ENCODE results near the gene C1orf174.

The C1orf174 gene

DNA sequence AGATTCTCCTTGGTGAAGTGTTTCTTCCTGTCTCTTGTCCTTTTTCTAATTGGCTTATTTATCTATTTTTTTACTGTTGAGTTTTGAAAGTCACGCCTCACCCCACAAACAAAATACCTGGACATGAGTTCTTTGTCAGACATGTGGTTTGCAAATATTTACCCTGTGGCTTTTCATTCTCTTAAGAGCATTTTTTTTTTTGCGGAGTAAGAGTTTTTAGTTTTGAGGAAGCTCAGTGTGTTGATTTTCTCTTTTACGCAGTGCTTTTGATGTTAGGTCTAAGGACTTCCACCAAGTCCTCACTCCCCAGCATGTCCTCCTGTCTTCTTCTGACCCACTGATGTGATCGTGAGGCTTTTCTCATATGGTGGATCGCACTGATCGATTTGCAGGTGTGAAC is 35.2 kb downstream of the C1orf174 start:
- no peak for DNase-seq

DNA sequence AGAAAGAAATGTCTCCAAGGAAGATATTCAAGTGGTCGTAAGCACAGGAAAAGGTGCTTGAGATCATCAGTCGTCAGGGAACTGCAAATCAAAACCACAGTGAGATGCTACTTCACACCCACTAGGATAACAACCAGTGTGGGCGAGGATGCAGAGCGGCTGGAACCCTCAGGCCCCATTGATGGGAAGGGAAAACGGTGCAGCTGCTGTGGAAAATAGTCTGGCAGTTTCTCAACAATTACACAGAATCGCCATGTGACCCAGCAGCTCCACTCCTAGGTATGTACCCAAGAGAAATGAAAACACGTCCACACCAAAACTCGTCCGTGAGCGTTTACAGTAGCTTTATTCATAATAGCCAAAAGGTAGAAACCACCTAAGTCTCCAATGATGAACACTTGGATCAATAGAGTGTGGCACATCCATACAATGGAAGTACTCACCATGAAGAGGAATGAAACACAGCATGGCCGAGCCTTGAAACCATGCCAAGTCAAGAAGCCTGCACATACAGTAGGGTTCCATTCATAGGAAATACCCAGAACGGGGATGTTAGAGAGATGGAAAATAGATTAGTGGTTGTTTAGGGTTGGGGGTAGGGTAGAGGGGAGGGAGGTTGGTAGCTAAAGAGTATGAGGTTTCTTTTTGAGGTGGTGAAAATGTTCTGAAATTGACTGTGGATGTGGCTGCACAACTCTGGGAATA is 36.7 kb downstream of the C1orf174 start:
- no peak for DNase-seq

DNA sequence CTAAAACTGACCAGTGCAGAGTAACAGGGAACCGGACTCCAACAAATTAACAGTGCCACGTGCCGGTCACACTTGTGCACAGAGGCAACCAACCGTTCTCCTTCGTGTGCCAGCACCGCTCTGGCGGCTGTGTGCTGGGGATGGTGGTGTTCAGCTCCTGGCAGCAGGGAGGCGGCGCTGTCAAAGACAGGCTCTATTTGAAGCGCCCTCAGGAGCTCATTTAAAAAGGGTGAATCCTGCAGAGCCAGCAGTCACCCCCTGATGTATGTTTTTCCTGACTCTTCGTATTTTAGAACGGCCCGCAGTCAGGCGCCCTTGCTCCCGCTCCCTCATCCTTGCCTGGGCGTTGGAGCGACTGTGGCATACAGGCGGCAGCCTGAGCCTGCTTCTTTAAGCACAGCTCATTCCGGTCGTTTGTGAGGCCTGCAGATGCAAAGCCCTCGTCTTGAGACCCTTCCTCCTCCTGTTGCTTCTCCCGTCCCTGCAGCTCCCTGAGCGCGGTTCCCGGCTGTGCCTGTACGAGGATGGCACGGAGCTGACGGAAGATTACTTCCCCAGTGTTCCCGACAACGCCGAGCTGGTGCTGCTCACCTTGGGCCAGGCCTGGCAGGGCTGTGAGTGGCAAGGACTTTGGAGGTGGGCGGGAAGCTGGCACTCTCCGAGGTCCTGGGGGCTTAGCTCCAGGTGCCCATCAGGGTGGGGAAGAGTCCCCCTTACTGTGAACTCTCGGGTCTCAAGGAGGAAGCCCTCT is 41.7 kb downstream of the C1orf174 start:
- DNase-seq: no peak

DNA sequence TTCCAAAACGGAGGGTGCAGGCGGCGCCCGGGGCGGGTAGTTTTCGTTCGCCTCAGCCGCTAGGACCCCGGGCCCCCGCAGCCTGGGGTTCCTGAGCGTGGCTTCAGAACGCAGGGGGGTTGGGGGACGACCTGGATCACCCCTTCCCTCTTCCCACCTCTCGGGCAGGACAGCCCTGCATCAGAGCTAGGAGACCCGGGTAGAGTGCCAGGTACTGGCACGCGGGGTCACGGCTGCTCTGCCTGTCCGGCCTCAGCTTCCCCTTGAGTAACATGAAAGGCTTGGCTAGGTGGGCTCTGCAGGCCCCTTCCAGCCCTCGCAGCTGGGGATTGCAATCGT is 42.3 kb downstream of the C1orf174 start:
- no peak for DNase-seq

DNA sequence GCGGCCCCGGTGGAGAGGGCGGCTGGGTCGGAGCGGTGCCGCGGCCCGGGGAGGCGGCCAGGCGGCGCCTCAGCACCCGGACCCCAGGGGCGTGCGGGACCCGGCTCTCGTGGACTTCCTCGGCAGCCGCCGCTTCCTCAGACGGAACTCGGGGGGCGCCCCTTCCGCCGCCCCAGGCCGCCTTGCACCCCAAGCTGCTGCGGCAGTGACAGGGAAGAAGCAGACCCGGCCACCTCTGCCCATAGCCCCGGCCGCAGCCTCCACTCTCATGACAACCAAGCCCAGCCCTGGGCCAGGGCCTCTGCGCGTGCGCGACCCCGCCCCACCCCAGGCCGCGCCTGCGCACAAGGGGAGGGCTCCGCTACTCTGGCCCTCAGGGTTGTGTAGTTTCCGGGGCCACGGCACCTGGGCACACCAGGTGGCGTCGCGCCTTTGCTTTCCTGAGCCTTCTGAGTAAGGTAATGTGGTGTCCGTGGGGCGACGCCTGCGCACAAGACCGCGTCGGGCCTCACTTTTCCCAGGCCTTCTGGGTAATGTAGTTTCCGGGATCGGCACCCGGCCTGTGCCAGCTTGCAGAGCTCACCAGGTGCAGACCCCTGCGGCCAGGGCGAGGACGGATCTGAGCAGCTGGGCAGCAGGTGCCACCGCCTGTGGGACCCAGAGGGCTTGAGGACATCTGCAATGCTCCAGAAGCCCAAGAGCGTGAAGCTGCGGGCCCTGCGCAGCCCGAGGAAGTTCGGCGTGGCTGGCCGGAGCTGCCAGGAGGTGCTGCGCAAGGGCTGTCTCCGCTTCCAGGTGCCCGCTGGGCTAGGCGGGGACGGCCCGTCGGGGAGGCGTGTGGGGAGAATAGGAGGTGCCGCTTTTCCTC is 42.9 kb downstream of the C1orf174 start, which contains the start of the genes CEP104 and DFFB:
Gene CEP104, minus strand, starts transcription at position 289 of the 868 bp plus-strand sequence. CDS start 4,804 bp downstream, outside the sequence.
Gene DFFB, plus strand, starts transcription at position 554 of the 868 bp plus-strand sequence. Its CDS starts 128 bp downstream, at position 682.
- DNase-seq: peak; percentile 97 to 98

DNA sequence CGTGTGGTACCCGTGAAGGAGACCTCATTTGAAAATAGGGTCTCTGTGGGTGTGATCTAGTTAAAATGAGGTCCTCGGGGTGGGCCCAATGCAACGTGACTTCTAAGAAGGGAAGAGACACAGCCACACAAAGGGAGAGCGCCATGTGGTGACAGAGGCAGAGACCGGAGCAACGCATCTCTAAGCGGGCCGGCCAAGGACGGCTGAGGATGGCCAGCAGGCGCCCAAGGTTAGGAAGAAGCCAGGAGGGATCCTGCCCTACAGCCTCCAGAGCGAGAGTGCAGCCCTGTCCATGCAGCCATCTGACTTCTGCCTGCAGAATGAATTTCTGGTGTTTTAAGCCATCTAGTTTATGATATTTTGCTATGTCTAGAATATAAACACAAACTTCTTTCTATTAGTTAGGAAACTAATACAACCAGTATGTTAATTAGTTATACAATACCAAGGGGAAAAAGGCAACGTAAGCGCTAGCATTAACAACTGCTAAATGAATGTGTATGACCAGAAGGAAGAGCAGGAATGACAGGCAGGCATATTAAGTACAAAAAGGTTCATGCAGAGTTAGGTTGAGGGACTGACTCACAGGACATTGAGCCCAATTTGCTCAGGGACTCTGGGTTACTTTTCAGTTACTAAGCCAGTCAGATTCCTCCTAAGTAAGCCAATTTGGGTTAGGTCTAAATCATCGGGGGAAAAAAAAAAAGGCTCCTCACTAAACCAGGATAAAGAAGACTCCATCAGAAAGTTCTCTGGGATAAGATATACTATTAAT is 47.2 kb downstream of the C1orf174 start:
- DNase-seq: no peak

DNA sequence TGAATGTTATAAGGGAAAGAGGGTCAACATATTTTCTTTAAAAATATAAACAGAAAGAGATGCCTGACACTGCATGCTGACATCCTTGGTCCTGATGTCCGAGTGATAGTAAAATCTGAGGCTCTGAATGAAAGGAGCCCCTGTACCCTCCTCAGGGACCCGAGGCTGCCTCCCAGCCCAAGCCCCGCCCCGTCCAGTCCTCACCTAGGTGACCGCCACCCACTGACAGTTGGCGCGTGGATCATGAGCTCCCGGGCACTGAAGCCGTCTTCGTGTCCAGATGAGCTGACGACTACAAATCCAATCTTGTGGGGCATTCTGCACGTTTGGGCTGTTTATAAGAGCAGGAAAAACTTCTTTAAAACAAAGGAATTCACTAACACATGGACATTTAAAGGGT is 48.0 kb downstream of the C1orf174 start:
- DNase-seq: no peak

DNA sequence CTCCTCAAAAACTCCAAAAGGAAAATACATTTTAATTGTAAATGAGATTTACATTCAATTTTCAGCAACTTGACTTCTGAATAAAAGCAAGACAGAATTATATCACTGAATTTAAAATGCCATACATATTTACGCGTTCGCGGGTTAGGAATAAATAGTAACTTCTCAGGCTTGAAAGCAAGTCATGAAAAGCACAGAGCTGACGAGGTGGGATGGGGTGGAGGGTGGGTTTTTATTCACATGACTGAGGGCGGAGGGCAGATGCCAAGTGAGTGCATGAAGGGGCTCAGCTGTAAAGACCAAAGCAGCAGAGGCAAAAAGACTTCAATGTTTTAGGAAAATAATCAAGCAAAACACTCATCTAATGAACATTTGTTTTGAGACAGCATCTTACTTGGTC is 48.8 kb downstream of the C1orf174 start:
- DNase-seq: no peak

DNA sequence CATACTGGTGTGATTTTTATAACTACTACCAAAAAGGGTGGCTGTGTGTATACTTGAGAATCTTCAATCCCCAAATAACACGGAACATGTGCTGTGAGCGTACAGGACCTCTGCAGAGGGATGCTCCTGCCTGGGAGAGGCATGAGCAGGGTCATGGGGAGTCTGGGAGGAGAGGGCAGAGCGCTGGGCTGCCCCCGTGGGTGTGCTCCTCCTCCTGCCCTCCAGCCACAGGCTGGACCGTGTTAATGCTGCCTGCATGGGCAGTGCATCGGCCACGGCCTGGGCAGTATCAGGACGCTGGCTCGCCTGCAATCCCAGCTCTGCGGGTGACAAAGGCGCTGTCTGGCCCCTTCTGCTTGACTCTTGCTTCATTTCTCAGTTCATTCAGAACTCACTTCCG is 49.2 kb downstream of the C1orf174 start:
- DNase-seq: no peak

DNA sequence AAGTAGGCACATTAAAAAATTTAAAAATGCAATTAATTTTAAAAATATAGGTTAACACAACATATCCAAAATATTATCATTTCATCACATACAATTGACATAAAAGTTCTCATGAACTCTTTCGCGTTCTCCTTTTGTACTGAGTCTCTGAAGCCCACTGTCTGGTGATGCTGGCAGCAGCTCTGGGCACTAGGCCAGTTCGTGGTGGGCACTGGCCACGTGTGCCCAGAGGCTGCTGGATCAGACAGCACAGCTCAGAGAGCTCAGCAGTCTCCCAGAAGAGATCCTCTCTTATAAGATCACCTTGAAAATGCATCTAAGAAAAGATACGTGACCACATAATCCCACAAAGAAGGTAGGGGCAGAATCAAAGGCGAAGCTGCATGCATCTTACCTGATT is 53.0 kb downstream of the C1orf174 start:
- DNase-seq: no peak

DNA sequence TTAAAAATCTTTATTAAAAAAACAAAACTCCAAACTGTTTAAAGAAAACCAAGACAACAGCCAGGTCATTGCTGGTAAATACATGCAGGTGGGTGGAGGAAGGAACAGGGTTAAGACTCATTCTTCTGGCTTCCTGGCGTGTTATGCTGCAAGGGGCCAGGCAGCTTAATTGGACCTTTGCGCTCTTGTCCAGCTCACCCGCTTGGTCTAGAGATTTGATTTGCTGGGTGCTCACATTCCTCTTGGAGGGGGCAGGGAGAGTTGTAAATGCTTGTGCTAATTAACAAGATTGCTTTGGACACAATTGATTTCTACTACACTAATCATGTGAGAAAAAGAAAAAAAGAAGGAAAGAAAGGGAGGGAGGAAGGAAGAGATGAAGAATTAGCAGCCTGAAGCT is 53.5 kb downstream of the C1orf174 start:
- no peak for DNase-seq

DNA sequence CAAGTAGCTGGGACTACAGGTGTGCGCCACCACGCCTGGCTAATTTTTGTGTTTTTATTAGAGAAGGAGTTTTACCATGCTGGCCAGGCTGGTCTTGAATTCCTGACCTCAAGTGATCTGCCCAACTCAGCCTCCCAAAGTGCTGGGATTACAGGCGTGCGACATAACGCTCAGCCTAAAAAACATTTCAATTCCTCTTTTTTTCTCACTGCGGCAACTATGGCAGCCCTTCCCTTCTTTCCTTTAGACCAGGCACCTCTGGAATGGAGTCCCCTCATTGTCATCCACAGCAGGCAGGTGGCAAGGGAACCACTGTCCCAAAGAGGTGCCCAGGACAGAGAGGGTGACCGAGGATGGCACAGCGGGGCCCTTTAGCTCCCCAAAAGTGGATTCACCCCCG is 57.2 kb downstream of the C1orf174 start:
- DNase-seq: no peak

DNA sequence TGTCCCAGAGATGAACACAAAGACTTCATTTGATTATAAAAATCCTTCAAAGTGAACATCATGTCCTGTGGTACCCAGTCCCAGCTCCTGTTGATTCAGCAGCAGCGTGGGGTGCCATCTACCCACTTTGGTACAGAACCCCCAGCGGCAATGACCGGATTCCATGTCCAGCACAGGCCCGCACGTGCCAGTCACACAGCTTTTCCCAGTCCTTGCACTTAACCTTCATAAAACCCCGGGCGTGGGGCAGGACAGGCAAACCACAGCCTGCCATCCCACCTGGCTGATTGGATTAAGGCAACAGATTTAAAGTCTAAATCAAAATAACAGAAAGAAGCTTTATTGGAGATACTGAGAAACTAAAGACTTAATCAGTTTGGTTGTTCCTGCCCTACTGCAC is 58.6 kb downstream of the C1orf174 start:
- DNase-seq: no peak

Measured in activated T-cell treated with anti-CD3 and anti-CD28 coated beads, Interleukin-2, amount 50 U/mL, for 48 hours (primary cell).